K562 (cell line): ENCODE data around the gene NALCN. TPM values are rescaled to one million over a fixed set of nuclear protein-coding genes. Genes with fewer than 3 reads are reported as not detected.

Experiments
- ATAC-seq: fragments of 200-7000 bp; cut with Tn5 transposase; 3 replicates; pipeline ENCODE4 v1.9.1; 2020; ENCODE audit warnings: moderate library complexity
- BruUV-seq: library from RNA; stranded (reverse); fragments of 400-500 nt; replicated peaks from 2 replicates; lab custom pipeline; 2021; lab: Mats Ljungman, UMichigan
- CTCF ChIA-PET: fragments of 300-600 bp; formaldehyde crosslinking; extraction: SDS; loops from one replicate; lab custom pipeline; 2021; ENCODE audit warnings: low intra/inter-chr PET ratio; lab: Yijun Ruan, JAX
- POLR2A ChIA-PET: fragments of 300-600, 350-650 bp; sonication (Branson Sonifier 250); formaldehyde crosslinking; extraction: SDS; loops from one replicate; lab custom pipeline; 2021; ENCODE audit warnings: antibody characterized with exemption, inconsistent platforms; lab: Yijun Ruan, JAX
- DNase-seq, 4 experiments: peaks; one replicate each; pipeline versions ENCODE4 v3.0.0 to v3.0.0-alpha.2; 2011 to 2018; ENCODE audit warnings: low spot score in 3 of 4, mixed read lengths in 3 of 4; ENCODE audit errors: extremely low read depth in 1 of 4
- FAIRE-seq: peaks from 2 replicates; lab custom pipeline; 2011; peaks lifted over from hg19 to GRCh38; lab: Jason Lieb, UNC
- H2AFZ ChIP-seq: 2 replicates; pipeline ENCODE4 v1.6.0; 2011; ENCODE audit warnings: low read depth, low read length, control low read depth, inconsistent platforms
- H3K27ac ChIP-seq: fragments of 200-600 bp; 3 replicates; pipeline ENCODE4 v1.8.0; 2011; ENCODE audit warnings: low read depth, mild to moderate bottlenecking, control low read depth, inconsistent platforms, low read length, moderate library complexity, mixed read lengths; ENCODE audit errors: extremely low read depth
- H3K27me3 ChIP-seq, 2 experiments: fragments of 300-600 bp in 1 of 2; 2 replicates in 1 of 2; 3 replicates in 1 of 2; pipeline versions ENCODE4 v1.6.0 to v1.8.0; 2011; ENCODE audit warnings: inconsistent platforms in 2 of 2, low read length in 2 of 2, mild to moderate bottlenecking in 1 of 2, mixed read lengths in 1 of 2, moderate library complexity in 1 of 2; ENCODE audit not compliant: control insufficient read depth in 2 of 2, insufficient read depth in 2 of 2
- H3K36me3 ChIP-seq: fragments of 300-600 bp; 3 replicates; pipeline ENCODE4 v1.8.0; 2011; ENCODE audit warnings: mild to moderate bottlenecking, low read length, inconsistent platforms; ENCODE audit not compliant: control insufficient read depth, insufficient read depth
- H3K4me1 ChIP-seq, 2 experiments: fragments of 200-600 bp in 1 of 2; replicated peaks in 1 of 2; 2 replicates in 1 of 2; 3 replicates in 1 of 2; pipeline versions ENCODE4 v1.5.1 to v1.8.0; 2011; ENCODE audit warnings: inconsistent platforms in 2 of 2, low read length in 2 of 2, mild to moderate bottlenecking in 1 of 2, mixed read lengths in 1 of 2, moderate library complexity in 1 of 2; ENCODE audit not compliant: control insufficient read depth in 2 of 2, insufficient read depth in 2 of 2
- H3K4me2 ChIP-seq: 2 replicates; pipeline ENCODE4 v1.6.1; 2011; ENCODE audit warnings: low read length, control low read depth, inconsistent platforms, mixed read lengths; ENCODE audit not compliant: insufficient read depth
- H3K4me3 ChIP-seq: fragments of 200-600 bp; sonication (generic), shearing (Covaris generic); 2 replicates; pipeline ENCODE4 v1.5.1; 2016; ENCODE audit warnings: control low read depth, inconsistent platforms
- H3K79me2 ChIP-seq: fragments of 200-600 bp; 3 replicates; pipeline ENCODE4 v1.8.0; 2011; ENCODE audit warnings: low read length, inconsistent platforms; ENCODE audit not compliant: control insufficient read depth, insufficient read depth
- H3K9ac ChIP-seq, 2 experiments: 2 replicates each; pipeline versions ENCODE4 v1.6.0 to v1.6.1; 2011; ENCODE audit warnings: low read depth in 2 of 2, low read length in 2 of 2, control low read depth in 1 of 2, inconsistent platforms in 1 of 2, mild to moderate bottlenecking in 1 of 2, mixed read lengths in 1 of 2; ENCODE audit not compliant: insufficient read depth in 1 of 2
- H3K9me1 ChIP-seq: one replicate; pipeline ENCODE4 v1.6.0; 2011; ENCODE audit warnings: inconsistent platforms, mild to moderate bottlenecking, low read length, moderate library complexity; ENCODE audit not compliant: control insufficient read depth, insufficient read depth
- H3K9me3 ChIP-seq: replicated peaks from 2 replicates; pipeline ENCODE4 v1.5.1; 2011; ENCODE audit warnings: low read depth, low read length, inconsistent platforms; ENCODE audit not compliant: control insufficient read depth, insufficient read depth
- H4K20me1 ChIP-seq: replicated peaks from 2 replicates; pipeline ENCODE4 v1.6.1; 2011; ENCODE audit warnings: low read length, inconsistent platforms, mixed read lengths; ENCODE audit not compliant: control insufficient read depth, insufficient read depth
- BRF2 ChIP-seq: IDR thresholded peaks from 3 replicates; pipeline ENCODE4 v1.6.1; 2011; ENCODE audit warnings: borderline replicate concordance, mild to moderate bottlenecking; ENCODE audit not compliant: insufficient read length, insufficient read depth
- CREB3 ChIP-seq: fragments of 450-650 bp; conservative IDR thresholded peaks from 2 replicates; pipeline ENCODE4 v1.6.1; 2016; ENCODE audit warnings: missing genetic modification characterization, low read depth, mild to moderate bottlenecking, missing compliant biosample characterization, moderate library complexity
- MYBL2 ChIP-seq, 2 experiments: fragments of 450-650 bp in 1 of 2; sonication (generic) in 1 of 2; formaldehyde crosslinking in 1 of 2; IDR thresholded peaks; 2 replicates each; pipeline versions ENCODE4 v1.6.1 to v1.8.1; 2017 to 2022; ENCODE audit warnings: borderline replicate concordance in 1 of 2, inconsistent platforms in 1 of 2, low read depth in 1 of 2, mild to moderate bottlenecking in 1 of 2, missing genetic modification reagents in 1 of 2, moderate library complexity in 1 of 2
- PURB ChIP-seq: sonication (generic); formaldehyde crosslinking; IDR thresholded peaks from 2 replicates; pipeline ENCODE4 v1.9.0; 2021; ENCODE audit warnings: low read depth, mild to moderate bottlenecking, missing genetic modification reagents
- ZNF184 ChIP-seq: sonication (generic); formaldehyde crosslinking; IDR thresholded peaks from 2 replicates; pipeline ENCODE4 v1.5.0; 2020; ENCODE audit warnings: missing genetic modification reagents
- ZNF3 ChIP-seq: fragments of 250-450 bp; sonication (Bioruptor Pico); IDR thresholded peaks from 2 replicates; pipeline ENCODE4 v1.5.0; 2021; ENCODE audit warnings: mild to moderate bottlenecking, moderate library complexity
- ZNF354B ChIP-seq: fragments of 250-450 bp; sonication (Bioruptor Pico); IDR thresholded peaks from 2 replicates; pipeline ENCODE4 v1.4.0; 2020
- ZNF583 ChIP-seq: fragments of 250-450 bp; sonication (Bioruptor Pico); IDR thresholded peaks from 2 replicates; pipeline ENCODE4 v1.4.0; 2020
- WGBS: fragments of 100-300 bp; shearing (Covaris generic); methylation state at CpG from one replicate; pipeline ENCODE4 v1.1.6; 2016; ENCODE audit warnings: low coverage, mixed read lengths; ENCODE audit not compliant: insufficient coverage; ENCODE audit errors: missing lambda C conversion rate; 5-methylcytosine and 5-hydroxymethylcytosine counted together
- in situ Hi-C: fragments of 300-500 bp; cut with MboI; formaldehyde crosslinking; loops from 4 replicates; pipeline ENCODE4 v1.15.0; 2018; ENCODE audit warnings: inconsistent platforms, mixed read lengths
- intact Hi-C: fragments of 100-400 bp; cut with micrococcal nuclease; formaldehyde crosslinking; loops from 2 replicates; pipeline ENCODE4 v1.14.2; 2022
- polyA plus RNA-seq, 8 experiments: library from polyadenylated mRNA; depleted of rRNA in 4 of 8; stranded (reverse) in 5 of 8; unstranded in 3 of 8; fragments of >200 nt; fragmentation: Nextera tagmentation in 2 of 8; fragmentation: Illumina TruSeq in 1 of 8; extraction: Ambion mirVana in 2 of 8; extraction: Trizol in 1 of 8; gene quantifications; 2 replicates each; pipeline versions ENCODE4 v1.2.1 to v1.2.3, GENCODE V29; 2011 to 2014; ENCODE audit warnings: inconsistent platforms in 1 of 8, missing spikeins in 1 of 8
- total RNA-seq, 7 experiments: library from RNA; depleted of rRNA in 6 of 7; stranded (reverse); fragments of >200 nt in 6 of 7; fragmentation: Illumina TruSeq in 2 of 7; extraction: Trizol in 2 of 7; gene quantifications; 2 replicates each; pipeline versions ENCODE4 v1.2.1 to v1.2.3, GENCODE V29; 2011 to 2021; ENCODE audit warnings: low replicate concordance in 1 of 7

Gene NALCN
- total and polyA plus RNA-seq, 9 of the 15 experiments (the other 6 are each of a cell fraction or from before 2014, with no cell fraction given), result not detected

GRCh38 chr13:101423872-101424271, 7.6 kb upstream of the NALCN start:
- in situ Hi-C loops, result no loop called here
- 0% methylated on average over 2 of the region's 2 CpGs for WGBS
- no peak overlapping the region for H2AFZ ChIP-seq
- H3K79me2 ChIP-seq, result no peaks in the 10 kb centered on the region
- no peaks in the 10 kb centered on the region for H4K20me1 ChIP-seq
- no peaks in the 10 kb centered on the region for H3K4me1 ChIP-seq
- TF ChIP-seq ZNF184 (CRISPR knock-in tag), result no peak
- TF ChIP-seq ZNF583 (CRISPR knock-in tag), result no peak
- TF ChIP-seq, all 486 proteins: peak for 0
- intact Hi-C loops, result no loop called here
- no TSS peak for BruUV-seq
- CTCF ChIA-PET, result no interaction called here
- FAIRE-seq, result no peak
- Histone ChIP-seq H3K4me2 (no peak overlapping the region), H3K9me3 (no peaks in the 10 kb centered on the region), H3K27ac (no peak overlapping the region), H3K36me3 (no peaks in the 10 kb centered on the region), H3K27me3 (no peaks in the 10 kb centered on the region), H3K9me1 (no peaks in the 10 kb centered on the region), H3K4me3 (no peak overlapping the region), H3K9ac (no peak overlapping the region)
- POLR2A ChIA-PET, result no interaction called here
- no peak for ATAC-seq
- no peak for DNase-seq

GRCh38 chr13:101417501-101417900, 1.2 kb upstream of the NALCN start:
- no TSS peak for BruUV-seq
- Histone ChIP-seq H3K9ac (no peak overlapping the region), H3K27me3 (no peaks in the 10 kb centered on the region), H3K79me2 (no peaks in the 10 kb centered on the region), H3K9me1 (no peaks in the 10 kb centered on the region), H3K9me3 (no peaks in the 10 kb centered on the region), H3K4me1 (no peaks in the 10 kb centered on the region), H3K4me3 (no peak overlapping the region), H3K36me3 (no peaks in the 10 kb centered on the region), H4K20me1 (no peaks in the 10 kb centered on the region), H3K27ac (no peak overlapping the region), H2AFZ (no peak overlapping the region), H3K4me2 (no peak overlapping the region)
- ChIA-PET POLR2A (no interaction called here), CTCF (no interaction called here)
- 1% methylated on average over 5 of the region's 5 CpGs for WGBS
- FAIRE-seq (no peak), ATAC-seq (no peak), DNase-seq (no peak)
- intact Hi-C loops, result no loop called here
- in situ Hi-C loops, result no loop called here
- TF ChIP-seq CREB3 (tag) (no peak), ZNF3 (CRISPR knock-in tag) (no peak), BRF2 (no peak), PURB (CRISPR knock-in tag) (no peak), MYBL2 (IDR thresholded peaks at IDR 0.05; ENCODE audit: low read depth) (no peak), MYBL2 (CRISPR knock-in tag; IDR thresholded peaks at IDR 0.05; ENCODE audit: borderline replicate concordance) (no peak), ZNF354B (CRISPR knock-in tag) (no peak)
